ENCODE results near the gene RAPGEF4. TPM values are rescaled to one million over a fixed set of nuclear protein-coding genes. Genes with fewer than 3 reads are reported as not detected.
"Not testable (repeated sequence)": the region's sequence is repeated elsewhere in the genome, so short reads cannot be mapped to it uniquely, and the experiment has no call there.

RAPGEF4 gene
- total RNA-seq, 2 donors from 2014 or later: 1.4 to 2.2 TPM

DNA sequence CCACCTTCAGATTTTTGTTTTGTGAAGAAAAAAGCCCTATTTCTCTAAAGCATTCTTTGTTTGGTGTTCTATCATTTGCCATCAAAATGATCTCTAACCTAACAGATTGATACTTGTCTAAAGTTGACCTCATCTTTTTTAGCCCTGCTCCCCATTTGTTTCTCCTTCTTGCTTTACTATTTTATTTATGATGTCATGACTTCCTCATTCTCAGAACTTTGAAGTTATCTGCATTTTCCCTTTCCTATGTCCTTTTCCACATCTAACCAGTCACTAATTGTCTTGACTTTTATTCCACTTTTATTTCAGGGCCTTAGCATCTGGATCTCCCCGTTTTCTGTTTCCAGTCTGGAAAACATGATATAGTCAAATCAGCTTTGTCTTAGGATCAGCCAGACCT lies 8.3 kb downstream of the RAPGEF4 start:
- Mint-ChIP-seq H3K36me3 (ENCODE audit: low read depth) (no peaks in the 10 kb centered on the region), H3K4me1 (no peaks in the 10 kb centered on the region), H3K27me3 (peaks cover 37% of the 10 kb centered on the region), H3K27ac (no peak overlapping the region), H3K9me3 (peaks cover 5% of the 10 kb centered on the region), H3K4me3 (no peak overlapping the region)
- no peak for ATAC-seq (replicated peaks)

DNA sequence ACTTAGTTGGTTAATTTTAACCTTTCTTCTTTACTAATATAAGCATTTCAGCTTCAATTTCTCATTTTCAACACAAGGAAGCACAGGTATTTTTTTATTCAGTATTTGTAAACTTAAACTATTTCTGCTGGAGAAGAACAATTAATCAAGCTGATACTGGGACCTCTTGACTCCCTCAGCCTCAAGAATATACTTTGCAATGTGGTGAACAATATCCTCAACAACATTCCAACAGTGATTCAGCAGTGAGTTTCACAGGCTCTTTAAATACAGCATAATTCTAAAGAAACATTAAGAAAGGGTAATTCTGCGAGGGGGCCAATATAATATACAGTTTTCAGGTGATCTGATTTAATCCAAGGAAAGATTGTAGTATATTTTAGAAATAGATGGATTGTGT lies 10.0 kb downstream of the RAPGEF4 start:
- Mint-ChIP-seq H3K4me1 (no peaks in the 10 kb centered on the region), H3K4me3 (no peak overlapping the region), H3K9me3 (peaks cover 5% of the 10 kb centered on the region), H3K27me3 (peaks cover 31% of the 10 kb centered on the region), H3K27ac (no peak overlapping the region), H3K36me3 (ENCODE audit: low read depth) (no peaks in the 10 kb centered on the region)
- no peak for ATAC-seq (replicated peaks)

DNA sequence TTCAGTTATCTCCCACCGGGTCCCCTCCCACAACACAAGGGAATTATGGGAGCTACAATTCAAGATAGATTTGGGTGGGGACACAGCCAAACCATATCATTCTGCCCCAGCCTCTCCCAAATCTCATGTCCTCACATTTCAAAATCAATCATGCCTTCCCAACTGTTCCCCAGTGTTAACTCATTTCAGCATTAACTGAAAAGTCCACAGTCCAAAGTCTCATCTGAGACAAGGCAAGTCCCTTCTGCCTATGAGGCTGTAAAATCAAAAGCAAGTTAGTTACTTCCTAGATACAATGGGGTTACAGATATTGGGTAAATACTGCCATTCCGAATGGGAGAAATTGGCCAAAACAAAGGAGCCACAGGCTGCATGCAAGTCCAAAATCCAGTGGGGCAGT lies 12.9 kb downstream of the RAPGEF4 start:
- not testable (repeated sequence) for ATAC-seq (replicated peaks); H3K4me3 Mint-ChIP-seq; H3K27ac Mint-ChIP-seq; H3K36me3 Mint-ChIP-seq (ENCODE audit: low read depth); H3K9me3 Mint-ChIP-seq; H3K4me1 Mint-ChIP-seq
- peaks cover 28% of the 10 kb centered on the region for H3K27me3 Mint-ChIP-seq

DNA sequence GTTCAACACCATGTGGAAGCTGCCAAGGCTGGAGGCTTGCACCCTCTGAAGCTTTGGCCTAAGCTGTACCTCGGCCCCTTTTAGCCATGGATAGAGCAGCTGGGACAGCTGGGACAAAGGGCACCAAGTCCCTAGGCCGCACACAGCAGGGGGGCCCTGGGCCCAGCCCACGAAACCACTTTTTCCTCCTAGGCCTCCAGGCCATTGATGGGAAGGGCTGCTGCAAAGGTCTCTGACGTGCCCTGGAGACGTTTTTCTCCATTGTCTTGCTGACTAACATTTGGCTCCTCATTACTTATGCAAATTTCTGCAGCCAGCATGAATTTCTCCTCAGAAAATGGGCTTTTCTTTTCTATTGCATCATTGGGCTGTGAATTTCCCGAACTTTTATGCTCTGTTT lies 13.7 kb downstream of the RAPGEF4 start:
- no peak for ATAC-seq (replicated peaks)

DNA sequence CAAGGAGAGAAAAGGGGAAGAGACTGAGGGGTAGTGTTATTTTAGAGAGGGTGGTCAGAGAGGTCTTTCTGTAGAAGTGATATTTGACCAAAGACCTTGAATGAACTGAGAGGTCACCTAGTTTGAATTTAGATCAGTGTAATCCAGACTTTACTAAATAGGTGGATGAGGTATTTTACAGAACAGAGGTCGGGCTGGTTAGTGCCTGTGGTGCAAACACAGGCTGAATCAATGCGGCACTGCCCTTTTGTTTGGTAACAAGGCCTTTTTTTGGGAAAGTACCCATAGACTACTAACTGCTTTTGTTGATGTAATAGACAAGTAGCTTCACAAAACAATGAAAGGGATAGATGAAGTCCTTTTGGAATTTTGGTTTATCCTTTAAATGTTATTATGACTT lies 15.9 kb downstream of the RAPGEF4 start:
- Mint-ChIP-seq H3K9me3 (no peaks in the 10 kb centered on the region), H3K36me3 (ENCODE audit: low read depth) (no peaks in the 10 kb centered on the region), H3K27me3 (peaks cover 21% of the 10 kb centered on the region), H3K27ac (no peak overlapping the region), H3K4me1 (no peaks in the 10 kb centered on the region), H3K4me3 (no peak overlapping the region)
- no peak for ATAC-seq (replicated peaks)

More for the DNA sequence above, 13.7 kb downstream of the RAPGEF4 start:
- peaks cover 22% of the 10 kb centered on the region for H3K27me3 Mint-ChIP-seq
- H3K36me3 Mint-ChIP-seq (ENCODE audit: low read depth): no peaks in the 10 kb centered on the region
- H3K9me3 Mint-ChIP-seq: no peaks in the 10 kb centered on the region
- no peak overlapping the region for H3K4me3 Mint-ChIP-seq
- H3K27ac Mint-ChIP-seq: no peak overlapping the region
- no peaks in the 10 kb centered on the region for H3K4me1 Mint-ChIP-seq

DNA sequence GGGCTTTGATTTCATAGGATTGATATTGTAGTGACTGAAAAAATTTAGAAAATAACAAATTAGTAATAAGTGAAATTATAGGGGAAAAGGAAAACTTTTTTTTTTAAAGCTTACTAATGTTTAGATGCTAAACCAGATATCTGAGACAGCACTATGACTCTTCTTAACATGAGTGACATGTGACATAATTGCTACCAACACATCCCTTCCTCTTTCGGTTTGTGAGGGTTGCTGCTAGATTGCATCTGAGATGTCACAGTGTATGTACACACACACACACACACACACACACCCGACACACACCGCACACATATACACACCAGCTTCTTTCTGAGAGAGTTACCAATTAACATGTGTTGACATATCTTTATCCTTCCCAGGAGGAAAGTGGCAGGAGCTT lies 18.0 kb downstream of the RAPGEF4 start:
- Mint-ChIP-seq H3K27me3 (peaks cover 11% of the 10 kb centered on the region), H3K27ac (no peak overlapping the region), H3K9me3 (no peaks in the 10 kb centered on the region), H3K4me1 (no peaks in the 10 kb centered on the region), H3K4me3 (no peak overlapping the region), H3K36me3 (ENCODE audit: low read depth) (no peaks in the 10 kb centered on the region)
- no peak for ATAC-seq (replicated peaks)

DNA sequence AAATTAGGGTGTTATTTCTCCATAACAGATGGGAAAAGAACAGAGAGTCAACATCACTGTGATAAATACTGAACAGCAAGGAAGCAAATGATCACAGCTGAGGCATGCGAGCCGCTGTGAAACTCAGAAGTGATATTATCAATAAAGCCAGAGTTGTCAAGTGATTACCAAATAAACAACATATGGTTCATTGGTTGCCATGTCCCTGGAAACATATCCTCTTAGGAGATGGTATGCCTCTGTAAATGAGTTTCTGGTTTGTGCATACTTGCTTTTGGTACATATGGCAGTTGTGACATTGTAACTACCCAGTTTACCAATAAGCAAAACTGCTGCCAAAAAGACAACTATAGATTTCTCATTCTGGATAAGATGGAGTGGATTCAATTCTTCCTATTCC lies 23.8 kb downstream of the RAPGEF4 start:
- ATAC-seq (replicated peaks): no peak
- Mint-ChIP-seq H3K27ac (no peak overlapping the region), H3K27me3 (peaks cover 10% of the 10 kb centered on the region), H3K4me3 (no peak overlapping the region), H3K4me1 (no peaks in the 10 kb centered on the region), H3K36me3 (ENCODE audit: low read depth) (no peaks in the 10 kb centered on the region), H3K9me3 (peaks cover 3% of the 10 kb centered on the region)

DNA sequence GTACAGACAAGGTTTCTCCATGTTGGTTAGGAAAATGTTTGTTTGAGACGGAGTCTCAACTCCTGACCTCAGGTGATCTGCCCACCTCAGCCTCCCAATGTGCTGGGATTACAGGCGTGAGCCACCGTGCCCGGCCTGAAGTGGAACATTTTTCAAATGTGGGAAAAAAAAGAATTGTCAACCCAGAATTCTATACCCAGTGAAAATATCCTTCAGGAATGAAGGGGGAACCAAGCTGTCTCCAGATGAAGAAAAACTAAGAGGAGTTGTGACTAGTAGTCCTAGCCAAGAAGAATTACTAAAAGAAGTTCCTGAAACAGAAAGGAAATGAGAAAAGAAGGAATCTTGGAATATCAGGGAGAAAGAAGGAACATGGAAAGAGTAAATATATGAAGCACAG lies 25.7 kb downstream of the RAPGEF4 start:
- Mint-ChIP-seq H3K27ac (no peak overlapping the region), H3K27me3 (peaks cover 10% of the 10 kb centered on the region), H3K36me3 (ENCODE audit: low read depth) (no peaks in the 10 kb centered on the region), H3K4me1 (no peaks in the 10 kb centered on the region), H3K4me3 (no peak overlapping the region), H3K9me3 (peaks cover 3% of the 10 kb centered on the region)
- ATAC-seq (replicated peaks): no peak

DNA sequence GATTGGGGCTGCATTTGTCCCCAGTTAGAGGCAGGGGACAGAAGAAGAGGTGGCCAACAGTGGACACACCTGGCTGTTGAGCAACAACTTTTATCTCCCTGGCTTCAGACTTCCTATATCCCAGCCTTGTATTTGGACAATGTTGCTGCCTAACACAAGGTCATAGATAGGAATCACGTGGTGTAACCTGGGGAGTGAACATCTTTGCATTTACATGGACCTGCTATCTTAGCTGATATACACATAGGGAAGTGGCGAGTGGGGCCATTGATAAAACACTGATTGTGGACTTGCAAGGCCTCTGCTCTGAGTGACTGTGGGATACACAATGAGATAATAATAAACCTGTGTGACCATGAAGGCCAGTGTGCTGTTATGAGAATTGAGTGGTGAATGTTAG lies 26.9 kb downstream of the RAPGEF4 start:
- Mint-ChIP-seq H3K36me3 (ENCODE audit: low read depth) (no peaks in the 10 kb centered on the region), H3K4me3 (no peak overlapping the region), H3K27me3 (peaks cover 7% of the 10 kb centered on the region), H3K9me3 (peaks cover 3% of the 10 kb centered on the region), H3K4me1 (no peaks in the 10 kb centered on the region), H3K27ac (no peak overlapping the region)
- no peak for ATAC-seq (replicated peaks)

DNA sequence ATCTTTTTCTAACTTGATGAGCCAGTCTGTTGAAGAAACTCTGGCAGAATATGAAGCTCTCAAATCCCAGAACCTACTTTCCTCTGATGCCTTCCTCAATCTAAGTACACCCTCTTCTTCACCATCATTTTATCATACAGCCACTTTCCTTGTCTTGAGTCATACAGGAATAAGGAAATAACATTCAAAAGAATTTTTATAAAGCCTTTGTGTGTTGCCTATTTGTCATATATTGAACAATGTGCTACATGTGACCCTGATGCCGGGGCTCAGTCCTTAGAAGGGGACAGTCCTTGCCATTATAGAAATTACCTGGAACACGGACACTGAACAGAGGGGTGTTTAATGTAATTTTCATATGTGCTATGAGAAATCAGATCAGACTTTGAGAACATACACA lies 27.4 kb downstream of the RAPGEF4 start:
- no peak overlapping the region for H3K4me3 Mint-ChIP-seq
- H3K27me3 Mint-ChIP-seq: peaks cover 7% of the 10 kb centered on the region
- H3K9me3 Mint-ChIP-seq: peaks cover 3% of the 10 kb centered on the region
- no peak overlapping the region for H3K27ac Mint-ChIP-seq
- no peaks in the 10 kb centered on the region for H3K4me1 Mint-ChIP-seq
- no peaks in the 10 kb centered on the region for H3K36me3 Mint-ChIP-seq (ENCODE audit: low read depth)
- ATAC-seq (replicated peaks): no peak

DNA sequence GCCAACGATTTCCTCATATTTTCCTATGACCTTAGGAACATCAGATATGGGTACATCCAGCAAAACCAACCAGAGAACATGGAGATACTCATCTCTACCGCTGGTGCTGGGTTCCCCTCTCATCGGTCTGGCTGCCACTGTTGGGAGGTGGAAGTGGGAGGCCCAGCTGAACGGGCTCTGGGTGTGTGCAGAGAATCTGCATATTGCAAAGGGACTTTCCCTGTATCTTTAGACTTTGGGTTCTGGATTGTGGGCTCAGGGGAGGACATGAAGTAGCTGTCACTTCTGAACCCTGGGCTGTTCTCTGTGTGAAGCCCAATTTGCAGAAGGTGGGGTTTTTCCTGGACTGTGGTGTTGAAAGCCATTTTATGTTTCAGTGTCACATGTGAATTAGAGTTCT lies 30.0 kb downstream of the RAPGEF4 start:
- Mint-ChIP-seq H3K4me1 (no peaks in the 10 kb centered on the region), H3K27ac (no peak overlapping the region), H3K9me3 (peaks cover 1% of the 10 kb centered on the region), H3K36me3 (ENCODE audit: low read depth) (no peaks in the 10 kb centered on the region), H3K27me3 (peaks cover 3% of the 10 kb centered on the region), H3K4me3 (no peak overlapping the region)
- no peak for ATAC-seq (replicated peaks)

DNA sequence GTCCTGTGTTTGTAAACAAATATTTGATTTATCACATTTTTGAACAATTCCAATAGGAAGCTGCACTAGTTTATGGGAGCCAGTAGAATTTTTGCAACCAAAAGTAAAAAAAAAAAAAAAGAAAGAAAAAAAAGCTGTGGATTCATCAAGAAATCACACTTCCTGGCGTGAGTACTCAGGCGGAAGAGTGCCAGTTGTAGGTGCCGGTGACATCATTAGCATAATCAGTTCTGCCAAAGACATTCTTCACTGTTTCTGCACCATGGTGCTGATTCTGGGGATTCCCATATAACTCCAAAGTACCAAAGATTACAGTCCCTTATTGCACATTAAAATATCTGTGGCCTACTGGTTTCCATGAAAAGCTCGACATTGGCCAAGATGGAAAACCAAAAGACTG lies 32.8 kb downstream of the RAPGEF4 start:
- no peak overlapping the region for H3K4me3 Mint-ChIP-seq
- no peak for ATAC-seq (replicated peaks)
- no peak overlapping the region for H3K27ac Mint-ChIP-seq
- H3K27me3 Mint-ChIP-seq: peaks cover 2% of the 10 kb centered on the region
- no peaks in the 10 kb centered on the region for H3K4me1 Mint-ChIP-seq
- no peaks in the 10 kb centered on the region for H3K36me3 Mint-ChIP-seq (ENCODE audit: low read depth)
- no peaks in the 10 kb centered on the region for H3K9me3 Mint-ChIP-seq

DNA sequence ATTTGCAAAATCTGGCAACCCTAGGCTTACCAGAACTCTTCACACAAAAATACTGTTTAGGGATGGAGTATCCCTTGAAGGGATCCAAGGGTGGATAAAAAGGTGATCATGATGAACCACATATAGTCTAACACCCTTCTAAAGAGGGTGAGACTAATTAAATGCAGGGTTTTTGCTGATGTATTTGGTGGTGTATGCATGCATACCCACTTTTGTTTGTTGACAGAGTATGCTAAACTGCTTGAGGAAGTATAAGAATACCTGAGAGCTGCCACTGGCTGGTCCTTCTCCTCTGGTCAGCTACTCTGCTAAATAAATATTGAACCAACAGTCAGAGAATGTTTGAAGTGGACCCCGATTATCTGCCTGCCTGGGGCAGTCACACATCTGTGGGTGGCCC lies 34.2 kb downstream of the RAPGEF4 start:
- Mint-ChIP-seq H3K4me3 (no peak overlapping the region), H3K36me3 (ENCODE audit: low read depth) (no peaks in the 10 kb centered on the region), H3K27me3 (peaks cover 10% of the 10 kb centered on the region), H3K9me3 (no peaks in the 10 kb centered on the region), H3K27ac (no peak overlapping the region), H3K4me1 (no peaks in the 10 kb centered on the region)
- no peak for ATAC-seq (replicated peaks)

DNA sequence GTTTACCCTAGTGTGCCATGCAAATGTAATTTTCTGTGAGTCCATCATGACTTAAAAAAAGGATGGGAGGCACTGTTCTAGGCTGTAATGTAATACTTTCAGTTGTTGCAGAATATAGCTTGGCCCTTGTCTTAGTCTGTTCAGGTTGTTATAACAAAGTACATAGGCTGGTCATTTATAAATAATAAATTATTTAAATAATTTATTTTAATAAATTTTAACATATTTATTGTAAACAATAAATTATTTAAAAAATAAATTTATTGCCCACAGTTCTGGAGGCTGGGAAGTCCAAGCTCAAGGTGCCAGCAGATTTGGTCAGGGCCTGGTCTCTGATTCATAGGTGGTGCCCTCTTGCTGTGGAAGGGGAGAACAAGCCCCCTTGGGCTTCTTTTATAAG lies 35.2 kb downstream of the RAPGEF4 start:
- Mint-ChIP-seq H3K27ac (no peak overlapping the region), H3K36me3 (ENCODE audit: low read depth) (no peaks in the 10 kb centered on the region), H3K27me3 (peaks cover 10% of the 10 kb centered on the region), H3K4me1 (no peaks in the 10 kb centered on the region), H3K9me3 (no peaks in the 10 kb centered on the region), H3K4me3 (no peak overlapping the region)
- no peak for ATAC-seq (replicated peaks)

DNA sequence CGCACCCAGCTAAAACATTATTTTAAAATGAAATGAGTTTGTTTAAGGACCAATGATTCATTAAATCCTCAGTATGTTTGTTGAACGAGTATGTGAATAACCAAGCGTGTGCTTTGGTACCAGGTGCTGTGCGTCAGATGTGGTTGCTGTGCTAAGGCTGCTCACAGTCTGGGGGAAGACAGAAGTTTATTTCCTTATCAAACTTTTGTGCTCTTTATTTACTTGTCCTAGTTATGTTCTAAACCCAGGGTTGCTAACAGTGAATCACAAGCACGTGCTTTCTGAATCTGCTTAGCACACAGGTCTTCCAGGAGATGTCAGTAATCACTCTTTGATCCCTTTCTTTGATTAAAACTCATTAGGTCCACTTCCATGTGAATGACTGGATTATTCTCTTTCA lies 37.0 kb downstream of the RAPGEF4 start:
- Mint-ChIP-seq H3K9me3 (no peaks in the 10 kb centered on the region), H3K27me3 (peaks cover 14% of the 10 kb centered on the region), H3K4me3 (no peak overlapping the region), H3K27ac (no peak overlapping the region), H3K4me1 (no peaks in the 10 kb centered on the region), H3K36me3 (ENCODE audit: low read depth) (no peaks in the 10 kb centered on the region)
- ATAC-seq (replicated peaks): no peak

DNA sequence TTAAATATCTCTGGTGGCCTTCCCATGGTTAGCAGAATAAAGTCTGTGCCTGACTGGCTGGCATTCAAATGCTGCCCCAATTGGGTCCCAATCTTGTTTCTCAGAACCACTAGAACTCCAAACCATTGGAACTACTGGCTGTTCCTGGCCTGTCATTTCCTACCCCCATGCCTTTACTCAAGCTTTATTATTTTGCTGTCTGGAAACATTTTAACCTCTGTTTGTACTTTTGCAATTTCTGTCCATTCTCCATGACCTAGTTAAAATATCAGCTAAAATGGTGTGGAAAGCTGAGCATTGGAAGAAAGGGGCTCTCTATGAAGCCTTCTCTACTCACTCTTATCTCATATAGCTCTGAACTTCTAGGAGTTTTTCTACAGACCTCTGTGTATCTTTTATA lies 38.7 kb downstream of the RAPGEF4 start:
- no peaks in the 10 kb centered on the region for H3K4me1 Mint-ChIP-seq
- H3K9me3 Mint-ChIP-seq: no peaks in the 10 kb centered on the region
- peaks cover 17% of the 10 kb centered on the region for H3K27me3 Mint-ChIP-seq
- H3K4me3 Mint-ChIP-seq: no peak overlapping the region
- ATAC-seq (replicated peaks): no peak
- no peaks in the 10 kb centered on the region for H3K36me3 Mint-ChIP-seq (ENCODE audit: low read depth)
- H3K27ac Mint-ChIP-seq: no peak overlapping the region
